Epithelial cell of proximal tubule (primary cell): ENCODE results near the gene TSFM. TPM values are rescaled to one million over a fixed set of nuclear protein-coding genes. Genes with fewer than 3 reads are reported as not detected.

Source experiments
- DNase-seq: peaks from one replicate; pipeline ENCODE4 v3.0.0-alpha.2; 2011; ENCODE audit warnings: low read depth
- H3K4me3 ChIP-seq: 2 replicates; pipeline ENCODE4 v1.5.1; 2011; ENCODE audit warnings: low read depth, mild to moderate bottlenecking, low read length
- CTCF ChIP-seq: conservative IDR thresholded peaks from 2 replicates; pipeline ENCODE4 v1.5.1; 2012; ENCODE audit warnings: low read depth, mild to moderate bottlenecking, low read length
- total RNA-seq: library from RNA; depleted of rRNA; stranded (reverse); fragments of >200 nt; gene quantifications from 2 replicates; pipeline ENCODE4 v1.2.3, GENCODE V29; 2015

The TSFM gene
- total RNA-seq, 1 donor from 2014 or later: 30.6 TPM

- no peak overlapping the region for H3K4me3 ChIP-seq
- TF ChIP-seq CTCF: no peak
- DNase-seq: no peak
Observed at GRCh38 chr12:57830393-57830792, 47.8 kb downstream of the TSFM start.

DNA sequence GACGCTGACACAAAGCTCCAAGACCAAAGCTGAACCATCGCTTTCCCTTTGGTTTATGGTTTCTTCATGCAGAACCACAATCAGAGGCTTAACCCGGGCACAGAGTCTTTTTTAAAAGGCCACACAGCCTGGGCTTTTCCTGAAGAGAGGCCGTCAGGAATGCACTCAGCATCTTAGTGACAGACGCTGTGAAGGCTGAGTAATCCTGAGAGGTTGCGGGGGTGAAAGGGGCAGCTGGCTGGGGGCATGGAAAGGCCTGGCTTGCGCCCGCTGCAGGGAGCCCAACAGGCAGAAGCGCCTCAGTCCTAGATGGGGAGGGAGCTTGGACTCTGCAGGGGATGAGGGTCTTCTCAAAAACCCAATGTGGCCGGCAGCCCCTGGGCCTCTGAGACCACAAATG, 50.4 kb downstream of the TSFM start:
- no peak overlapping the region for H3K4me3 ChIP-seq
- no peak for DNase-seq
- no peak for TF ChIP-seq CTCF

DNA sequence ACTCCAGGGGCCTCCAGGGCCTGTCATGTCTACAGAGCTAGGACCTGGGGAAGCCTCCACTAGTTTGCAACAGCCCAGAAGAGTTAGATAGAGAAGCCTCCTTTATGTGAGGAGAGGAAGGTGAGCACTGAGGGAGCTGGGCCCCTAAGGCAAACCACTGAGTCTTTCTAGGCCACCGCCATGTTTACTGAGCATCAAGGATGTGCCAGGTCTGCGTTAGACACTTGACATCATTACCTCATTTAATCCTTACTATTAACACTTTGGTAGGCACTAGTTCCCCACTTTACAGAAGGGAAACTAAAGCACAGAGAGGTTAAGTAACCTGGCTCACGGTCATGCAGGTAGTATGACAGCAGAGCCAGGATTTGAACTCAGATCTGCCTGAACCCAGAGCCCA, 51.1 kb downstream of the TSFM start:
- TF ChIP-seq CTCF: no peak

GRCh38 chr12:57834086-57834876, 51.7 kb downstream of the TSFM start:
- no peak for DNase-seq
- TF ChIP-seq CTCF: no peak
- no peak overlapping the region for H3K4me3 ChIP-seq

More for the DNA sequence above, 51.1 kb downstream of the TSFM start:
- no peak overlapping the region for H3K4me3 ChIP-seq
- DNase-seq: no peak

GRCh38 chr12:57835366-57836288, 53.0 kb downstream of the TSFM start:
- TF ChIP-seq CTCF: no peak
- no peak for DNase-seq
- H3K4me3 ChIP-seq: no peak overlapping the region

GRCh38 chr12:57836442-57837375, 54.1 kb downstream of the TSFM start:
- DNase-seq: no peak
- no peak overlapping the region for H3K4me3 ChIP-seq
- TF ChIP-seq CTCF: no peak
